LoVo (cell line): ENCODE measurements around the gene SETD1A.
A peak's percentile ranks its signal among the peaks of the same experiment; 100 is the strongest.

ENCODE experiments used
- DNase-seq: peaks from one replicate; pipeline ENCODE4 v3.0.0-alpha.2; 2016; ENCODE audit warnings: low spot score

The SETD1A gene

GRCh38 chr16:30953511-30954124 lies 3.9 kb upstream of the SETD1A start:
- DNase-seq = peak; percentile 23

DNA sequence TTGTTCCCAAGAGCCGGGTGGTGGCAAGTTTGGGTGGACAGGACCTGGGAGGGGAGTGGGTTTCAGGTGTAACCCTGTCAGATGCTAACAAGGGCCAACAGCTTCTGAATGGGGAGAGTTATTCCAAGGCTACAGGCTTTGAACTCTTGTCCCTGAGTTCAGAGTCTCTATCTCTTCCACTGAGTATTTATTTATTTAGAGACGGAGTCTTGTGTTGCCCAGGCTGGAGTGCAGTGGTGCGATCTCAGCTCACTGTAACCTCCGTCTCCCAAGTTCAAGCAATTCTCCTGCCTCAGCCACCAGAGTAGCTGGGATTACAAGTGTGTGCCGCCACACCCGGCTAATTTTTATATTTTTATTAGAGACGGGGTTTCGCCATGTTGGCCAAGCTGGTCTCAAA lies 2.6 kb upstream of the SETD1A start:
- no peak for DNase-seq

DNA sequence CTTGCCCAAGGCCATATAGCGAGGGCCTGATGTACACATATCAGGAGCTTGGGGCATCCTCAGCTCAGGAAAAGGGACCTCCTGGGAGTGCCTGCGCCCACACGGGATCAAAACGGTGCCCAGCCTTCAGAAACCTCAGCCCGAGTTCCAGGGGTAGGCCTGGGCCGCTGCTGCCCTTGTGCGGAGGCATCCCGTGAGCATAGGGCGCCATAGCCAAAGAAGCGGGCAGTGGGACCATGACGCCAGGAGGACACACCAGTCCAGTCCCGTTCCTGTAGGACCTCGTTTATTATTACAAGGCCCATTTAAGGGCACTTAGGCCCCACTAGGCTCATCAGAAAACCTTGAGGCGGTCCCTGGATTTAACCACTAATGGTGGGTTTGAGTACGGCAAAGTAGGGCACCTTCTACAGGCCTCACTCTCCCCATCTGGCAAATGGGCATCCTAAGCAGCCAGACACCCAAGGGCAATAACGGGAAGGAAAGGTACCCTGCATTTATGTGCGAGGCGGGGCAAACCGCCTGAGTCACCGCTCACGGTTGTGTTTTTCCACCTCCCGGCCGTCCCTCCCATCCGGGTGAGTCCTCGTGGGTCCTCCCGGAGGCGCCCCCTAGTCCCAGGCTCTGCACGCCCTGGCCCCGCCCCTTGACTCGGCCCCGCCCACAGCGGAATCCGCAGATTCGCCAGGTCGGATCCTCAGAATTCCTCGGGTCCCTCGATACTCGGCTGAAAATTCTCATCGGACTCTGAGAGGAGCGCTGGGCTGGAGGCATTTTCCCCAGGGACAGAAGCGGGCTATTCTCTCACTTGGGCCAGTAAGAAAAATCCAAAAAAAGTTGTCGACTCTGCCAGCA lies 726 bp upstream of the SETD1A start:
- peak; percentile 90 for DNase-seq

GRCh38 chr16:30958175-30959079 lies 873 bp downstream of the SETD1A start:
- DNase-seq = peak; percentile 52

DNA sequence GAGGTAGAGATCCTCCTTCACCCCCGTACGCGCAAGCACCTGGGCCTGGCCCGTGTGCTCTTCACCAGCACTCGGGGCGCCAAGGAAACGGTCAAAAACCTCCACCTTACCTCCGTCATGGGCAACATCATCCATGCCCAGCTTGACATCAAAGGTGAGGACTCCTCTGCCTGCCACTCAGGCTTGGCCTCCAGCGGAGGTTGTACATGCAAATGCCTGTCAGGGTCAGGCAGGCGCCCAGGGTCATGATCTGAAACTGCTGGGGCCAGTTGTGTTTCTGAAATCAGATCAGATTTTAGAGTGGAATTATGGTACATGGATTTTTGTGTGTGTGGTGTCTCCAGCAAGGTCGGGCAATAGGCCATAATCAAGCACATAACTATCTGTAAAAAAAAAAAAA lies 3.8 kb downstream of the SETD1A start:
- DNase-seq = no peak

DNA sequence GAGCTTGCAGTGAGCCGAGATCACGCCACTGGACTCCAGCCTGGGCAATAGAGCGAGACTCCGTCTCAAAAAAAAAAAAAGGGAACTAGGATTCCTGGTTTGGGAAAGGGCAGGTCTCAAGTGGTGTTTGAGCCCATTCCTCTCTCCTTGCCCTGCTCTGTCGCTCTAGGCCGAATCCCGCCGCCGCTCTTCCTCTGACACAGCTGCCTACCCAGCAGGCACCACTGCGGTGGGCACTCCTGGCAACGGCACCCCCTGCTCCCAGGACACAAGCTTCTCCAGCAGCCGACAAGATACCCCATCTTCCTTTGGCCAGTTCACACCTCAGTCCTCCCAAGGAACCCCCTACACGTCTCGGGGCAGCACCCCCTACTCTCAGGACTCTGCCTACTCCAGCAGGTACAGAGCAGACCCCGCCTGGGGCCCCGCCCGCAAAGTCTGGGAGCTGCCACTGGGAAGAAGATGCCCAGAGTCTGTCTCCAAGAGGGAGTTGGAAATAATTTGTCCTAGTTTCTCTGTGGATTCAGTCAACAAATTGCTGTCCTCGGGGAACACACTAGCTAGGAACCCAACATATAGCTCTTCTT lies 6.5 kb downstream of the SETD1A start:
- no peak for DNase-seq

- no peak for DNase-seq
Measured at GRCh38 chr16:30964574-30965226, 7.1 kb downstream of the SETD1A start.

GRCh38 chr16:30965436-30965835 lies 7.9 kb downstream of the SETD1A start:
- DNase-seq = no peak

- no peak for DNase-seq
Measured at GRCh38 chr16:30966033-30966619, 8.6 kb downstream of the SETD1A start.

DNA sequence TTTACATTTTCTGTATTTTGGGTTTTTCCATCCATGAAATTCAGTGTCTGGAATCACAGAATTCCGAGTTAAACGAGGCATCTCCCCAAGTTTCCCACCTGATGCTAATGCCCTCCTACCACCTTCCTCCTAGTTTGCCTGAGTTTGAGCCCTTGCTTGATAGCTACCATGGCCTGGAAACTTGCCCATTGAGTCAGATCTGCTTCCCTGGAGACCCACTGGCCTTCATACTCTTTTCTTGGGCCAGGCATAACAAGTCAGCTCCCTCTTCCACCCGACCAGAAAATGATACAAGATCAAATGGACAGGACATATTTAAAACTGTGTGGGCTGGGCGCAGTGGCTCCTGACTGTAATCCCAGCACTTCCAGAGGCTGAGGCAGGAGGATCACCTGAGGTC lies 10.2 kb downstream of the SETD1A start:
- no peak for DNase-seq

DNA sequence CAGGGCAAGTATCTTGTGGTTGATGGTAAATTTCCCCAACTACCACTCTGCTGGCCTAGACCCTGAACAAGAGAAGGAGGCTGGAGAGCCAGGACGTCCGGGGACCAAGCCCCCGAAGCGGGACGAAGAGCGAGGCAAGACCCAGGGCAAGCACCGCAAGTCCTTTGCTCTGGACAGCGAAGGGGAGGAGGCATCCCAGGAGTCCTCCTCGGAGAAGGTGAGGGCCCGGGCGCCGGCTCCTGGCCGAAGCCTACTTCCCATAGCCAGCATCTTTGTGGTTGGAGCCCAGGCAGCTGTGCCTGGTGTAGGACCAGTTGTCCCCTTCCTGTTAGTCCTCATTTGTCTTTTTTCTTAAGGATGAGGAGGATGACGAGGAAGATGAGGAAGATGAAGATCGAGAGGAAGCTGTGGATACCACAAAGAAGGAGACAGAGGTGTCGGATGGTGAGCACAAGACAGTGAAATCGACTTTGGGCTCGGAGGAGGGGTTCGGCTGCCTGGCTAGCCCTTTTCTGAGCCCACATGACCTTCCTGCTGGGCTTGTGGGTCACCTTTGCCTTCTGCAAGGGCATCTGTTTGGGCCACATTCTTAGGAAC lies 11.8 kb downstream of the SETD1A start:
- no peak for DNase-seq

DNA sequence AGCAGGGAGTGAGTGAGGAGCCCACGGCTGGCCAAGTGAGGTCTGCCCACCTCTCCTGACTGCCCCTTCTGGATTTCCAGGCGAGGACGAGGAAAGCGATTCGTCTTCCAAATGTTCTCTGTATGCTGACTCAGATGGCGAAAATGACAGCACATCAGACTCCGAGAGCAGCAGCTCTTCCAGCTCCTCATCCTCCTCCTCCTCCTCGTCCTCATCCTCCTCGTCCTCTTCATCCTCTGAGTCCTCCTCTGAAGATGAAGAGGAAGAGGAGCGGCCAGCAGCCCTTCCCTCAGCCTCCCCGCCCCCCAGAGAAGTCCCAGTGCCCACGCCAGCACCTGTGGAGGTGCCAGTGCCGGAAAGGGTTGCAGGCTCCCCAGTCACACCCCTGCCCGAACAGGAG lies 13.7 kb downstream of the SETD1A start:
- DNase-seq = no peak

DNA sequence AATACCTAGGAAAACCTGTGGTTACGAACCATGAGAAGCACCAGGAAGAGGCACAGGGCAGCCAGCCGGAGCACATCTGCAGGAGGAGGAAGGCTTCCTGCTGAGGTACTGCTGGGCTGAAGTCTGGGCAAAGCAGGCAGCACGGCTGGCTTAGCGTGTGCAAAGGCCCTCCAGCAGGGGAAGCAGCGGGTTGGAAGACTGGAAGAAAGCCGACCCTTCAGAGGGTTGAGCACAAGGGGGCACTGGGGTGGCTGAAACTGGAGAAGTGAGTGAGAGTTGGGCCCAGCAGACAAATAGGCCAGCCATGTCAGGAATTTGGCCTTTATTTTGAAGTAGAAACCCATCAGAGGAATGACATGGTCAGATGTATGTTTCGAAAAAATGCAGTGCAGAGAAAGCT lies 15.3 kb downstream of the SETD1A start:
- no peak for DNase-seq

- no peak for DNase-seq
Measured at GRCh38 chr16:30974348-30974747, 16.8 kb downstream of the SETD1A start.

GRCh38 chr16:30976486-30976885 lies 18.9 kb downstream of the SETD1A start:
- no peak for DNase-seq

DNA sequence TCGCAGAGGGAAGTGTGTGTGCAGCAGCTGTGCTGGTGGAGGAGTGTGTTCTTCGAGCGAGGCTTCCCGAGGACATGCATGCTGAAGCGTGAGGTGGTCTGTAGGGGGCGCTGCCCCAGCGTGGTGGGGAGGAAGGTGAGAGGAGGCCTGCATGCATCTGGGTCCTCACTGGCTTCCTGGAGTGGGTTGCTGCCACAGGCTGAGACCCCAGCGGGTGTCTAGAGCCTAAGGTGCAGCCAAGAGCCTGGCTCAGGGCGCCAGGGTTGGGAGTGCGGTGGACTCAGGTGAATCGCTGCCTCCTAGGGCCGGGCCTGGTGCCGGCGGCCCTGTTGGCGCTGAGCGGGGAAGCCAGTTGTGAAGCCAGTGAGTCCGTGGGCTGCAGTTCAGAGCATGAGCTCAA lies 19.9 kb downstream of the SETD1A start:
- no peak for DNase-seq

- DNase-seq = no peak
Measured at GRCh38 chr16:30979170-30980022, 21.8 kb downstream of the SETD1A start.

DNA sequence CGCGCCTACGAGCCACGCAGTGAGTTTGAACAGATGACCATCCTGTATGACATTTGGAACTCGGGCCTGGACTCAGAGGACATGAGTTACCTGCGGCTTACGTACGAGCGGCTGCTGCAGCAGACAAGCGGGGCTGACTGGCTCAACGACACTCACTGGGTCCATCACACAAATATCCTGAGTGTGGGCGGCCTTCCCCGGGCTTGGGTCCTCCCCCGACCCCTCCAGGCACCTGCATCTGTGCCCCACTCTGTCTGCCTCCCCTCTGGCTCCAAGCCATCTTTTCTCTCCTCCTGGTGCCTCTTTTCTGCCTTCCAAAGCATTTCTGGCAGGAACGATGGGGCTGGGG lies 22.4 kb downstream of the SETD1A start:
- no peak for DNase-seq

- DNase-seq = no peak
Measured at GRCh38 chr16:30980434-30980833, 22.9 kb downstream of the SETD1A start.

GRCh38 chr16:30980959-30981358 lies 23.4 kb downstream of the SETD1A start:
- no peak for DNase-seq
